ENCODE measurements around the gene ANKRD52. TPM values are rescaled to one million over a fixed set of nuclear protein-coding genes. Genes with fewer than 3 reads are reported as not detected.

The ANKRD52 gene
- total RNA-seq, 1 experiment from 2014 or later: 11.2 TPM

DNA sequence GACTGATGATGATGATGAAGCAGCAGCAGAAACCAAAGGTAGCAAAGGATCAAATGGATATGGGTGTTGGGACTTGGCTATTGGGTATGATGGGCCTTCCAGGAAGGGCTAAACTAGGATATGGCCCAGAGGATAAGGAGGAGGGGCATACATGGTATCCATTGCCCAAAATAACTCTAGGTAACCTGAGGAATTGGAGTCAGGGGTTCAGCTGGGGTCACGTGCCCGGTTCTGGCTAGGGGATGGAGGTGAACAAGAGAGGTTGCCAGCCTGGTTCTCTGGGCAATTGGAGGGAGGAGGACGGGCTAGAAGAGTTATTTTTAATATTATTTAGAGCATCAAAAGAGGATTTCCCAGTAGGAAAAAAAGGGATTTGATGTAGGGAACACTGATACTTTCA, 2.7 kb upstream of the ANKRD52 start:
- DNase-seq: no peak
- H3K36me3 ChIP-seq (replicated peaks; ENCODE audit: control insufficient read depth, insufficient read depth, low read length): peaks cover 8% of the 10 kb centered on the region

GRCh38 chr12:56260380-56260779, 2.2 kb upstream of the ANKRD52 start:
- no peak overlapping the region for H3K4me3 ChIP-seq (ENCODE audit: insufficient read depth, low read depth, low read length)

More for the DNA sequence above, 2.7 kb upstream of the ANKRD52 start:
- H3K4me3 ChIP-seq (ENCODE audit: insufficient read depth, low read depth, low read length): no peak overlapping the region
- H3K27me3 ChIP-seq (ENCODE audit: control insufficient read depth, insufficient read depth, low read length): no peaks in the 10 kb centered on the region

GRCh38 chr12:56258820-56259183, 618 bp upstream of the ANKRD52 start:
- Histone ChIP-seq H3K4me3 (ENCODE audit: insufficient read depth, low read depth, low read length) (peak overlapping the region; percentile 76), H3K36me3 (replicated peaks; ENCODE audit: control insufficient read depth, insufficient read depth, low read length) (peaks cover 26% of the 10 kb centered on the region)

More at GRCh38 chr12:56260380-56260779, 2.2 kb upstream of the ANKRD52 start:
- Histone ChIP-seq H3K27me3 (ENCODE audit: control insufficient read depth, insufficient read depth, low read length) (no peaks in the 10 kb centered on the region), H3K36me3 (replicated peaks; ENCODE audit: control insufficient read depth, insufficient read depth, low read length) (peaks cover 14% of the 10 kb centered on the region)
- no peak for DNase-seq

DNA sequence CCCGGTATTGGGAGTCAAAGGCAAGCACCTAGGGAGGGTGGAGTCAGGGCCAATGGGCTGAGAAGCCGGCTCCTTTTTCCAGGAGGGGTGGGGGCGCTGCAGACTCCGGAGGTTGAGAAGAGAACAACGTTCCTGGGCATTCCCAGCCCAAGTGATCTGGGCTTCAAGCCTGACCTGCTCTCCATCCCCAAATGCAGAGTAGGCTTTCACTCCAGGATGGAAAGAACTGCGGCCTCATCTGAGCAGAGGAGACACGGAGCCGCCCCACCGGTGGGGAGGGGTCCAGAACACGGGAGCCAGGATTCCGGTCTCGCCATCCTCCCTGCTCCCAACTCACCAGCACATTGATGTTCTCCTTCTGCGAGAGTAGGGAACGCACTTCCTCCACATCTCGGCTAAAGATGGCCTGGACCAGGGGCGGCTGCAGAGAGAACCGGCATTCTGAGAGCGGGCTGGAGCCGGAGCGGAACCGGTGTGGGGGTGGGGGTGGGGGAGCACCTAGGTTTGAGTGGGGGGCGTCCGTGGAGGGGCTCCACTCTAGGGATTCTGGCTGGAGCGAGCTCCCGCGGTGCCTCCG, 605 bp downstream of the ANKRD52 start:
- DNase-seq: peak; percentile 93
- peaks cover 38% of the 10 kb centered on the region for H3K36me3 ChIP-seq (replicated peaks; ENCODE audit: control insufficient read depth, insufficient read depth, low read length)
- H3K27me3 ChIP-seq (ENCODE audit: control insufficient read depth, insufficient read depth, low read length): no peaks in the 10 kb centered on the region
- peak overlapping the region; percentile 90 for H3K4me3 ChIP-seq (ENCODE audit: insufficient read depth, low read depth, low read length)

More at GRCh38 chr12:56258820-56259183, 618 bp upstream of the ANKRD52 start:
- no peaks in the 10 kb centered on the region for H3K27me3 ChIP-seq (ENCODE audit: control insufficient read depth, insufficient read depth, low read length)
- DNase-seq: no peak

DNA sequence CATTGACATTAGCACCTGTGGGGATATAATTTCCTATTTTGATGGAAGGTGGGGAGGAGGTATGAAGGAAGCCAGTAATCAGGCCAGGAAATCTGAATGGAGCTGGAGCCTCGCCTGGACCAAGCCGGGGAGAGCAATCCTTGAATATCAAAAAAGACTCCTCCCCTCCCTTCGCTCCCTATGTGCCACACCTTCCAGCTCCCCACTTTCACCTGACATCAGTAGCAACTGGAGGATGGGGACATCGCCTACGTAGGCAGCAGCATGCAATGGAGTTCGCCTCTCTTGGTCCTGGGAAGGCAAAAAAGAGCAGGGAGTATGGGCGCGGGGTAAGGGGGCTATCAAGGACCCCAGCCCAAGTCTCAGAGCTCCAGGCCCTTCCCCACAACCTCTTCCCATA, 1.1 kb downstream of the ANKRD52 start:
- Histone ChIP-seq H3K4me3 (ENCODE audit: insufficient read depth, low read depth, low read length) (peak overlapping the region; percentile 90), H3K36me3 (replicated peaks; ENCODE audit: control insufficient read depth, insufficient read depth, low read length) (peaks cover 42% of the 10 kb centered on the region), H3K27me3 (ENCODE audit: control insufficient read depth, insufficient read depth, low read length) (no peaks in the 10 kb centered on the region)
- DNase-seq: no peak

GRCh38 chr12:56256326-56256960, 1.7 kb downstream of the ANKRD52 start:
- DNase-seq: peak; percentile 87
- Histone ChIP-seq H3K27me3 (ENCODE audit: control insufficient read depth, insufficient read depth, low read length) (no peaks in the 10 kb centered on the region), H3K4me3 (ENCODE audit: insufficient read depth, low read depth, low read length) (no peak overlapping the region), H3K36me3 (replicated peaks; ENCODE audit: control insufficient read depth, insufficient read depth, low read length) (peaks cover 47% of the 10 kb centered on the region)

DNA sequence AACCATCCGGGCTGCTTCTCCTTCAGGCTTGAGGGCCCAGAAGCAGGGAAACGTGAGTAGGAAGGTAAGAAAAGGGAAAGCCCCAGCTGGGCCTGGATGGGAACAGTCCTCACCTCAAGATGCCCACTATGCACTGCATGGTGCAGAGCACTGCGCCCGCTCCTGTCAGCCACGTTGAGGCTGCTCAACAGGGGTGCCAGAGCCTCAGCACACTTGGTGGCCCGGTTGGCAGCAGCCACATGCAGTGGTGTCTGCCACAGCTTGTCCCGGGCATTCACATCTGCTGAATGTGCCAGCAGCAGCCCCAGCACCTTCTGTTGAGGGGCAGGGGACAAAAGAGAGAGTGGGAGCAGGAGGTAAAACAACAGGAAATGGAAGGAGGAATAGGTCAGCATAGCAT, 2.5 kb downstream of the ANKRD52 start:
- Histone ChIP-seq H3K4me3 (ENCODE audit: insufficient read depth, low read depth, low read length) (no peak overlapping the region), H3K27me3 (ENCODE audit: control insufficient read depth, insufficient read depth, low read length) (no peaks in the 10 kb centered on the region), H3K36me3 (replicated peaks; ENCODE audit: control insufficient read depth, insufficient read depth, low read length) (peaks cover 48% of the 10 kb centered on the region)
- DNase-seq: peak; percentile 13

- DNase-seq: peak; percentile 10
- H3K27me3 ChIP-seq (ENCODE audit: control insufficient read depth, insufficient read depth, low read length): no peaks in the 10 kb centered on the region
- H3K4me3 ChIP-seq (ENCODE audit: insufficient read depth, low read depth, low read length): no peak overlapping the region
- peaks cover 60% of the 10 kb centered on the region for H3K36me3 ChIP-seq (replicated peaks; ENCODE audit: control insufficient read depth, insufficient read depth, low read length)
Observed at GRCh38 chr12:56253091-56253490, 5.1 kb downstream of the ANKRD52 start.

GRCh38 chr12:56252649-56253048, 5.5 kb downstream of the ANKRD52 start:
- DNase-seq: peak; percentile 8
- Histone ChIP-seq H3K27me3 (ENCODE audit: control insufficient read depth, insufficient read depth, low read length) (no peaks in the 10 kb centered on the region), H3K36me3 (replicated peaks; ENCODE audit: control insufficient read depth, insufficient read depth, low read length) (peaks cover 64% of the 10 kb centered on the region), H3K4me3 (ENCODE audit: insufficient read depth, low read depth, low read length) (no peak overlapping the region)

DNA sequence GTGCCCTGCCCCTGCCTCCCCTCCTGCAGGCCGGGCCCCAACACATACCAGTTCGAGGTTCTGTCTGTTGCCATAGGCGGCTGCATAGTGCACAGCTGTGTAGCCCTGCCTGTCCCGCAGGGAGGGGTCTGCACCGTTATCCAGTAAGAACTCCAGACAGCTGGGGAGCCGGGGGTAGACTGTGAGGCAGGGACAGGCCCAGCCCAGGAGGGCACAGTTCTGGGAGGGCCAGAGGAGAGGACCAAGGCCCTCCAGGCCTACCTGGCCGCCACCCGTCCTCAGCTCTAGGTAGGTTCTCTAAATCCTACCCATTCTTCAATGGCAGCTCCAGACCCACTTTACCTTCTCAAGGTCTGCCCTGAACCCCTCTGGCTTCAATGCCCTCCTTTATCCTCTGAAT, 9.5 kb downstream of the ANKRD52 start:
- no peak for DNase-seq
- H3K36me3 ChIP-seq (replicated peaks; ENCODE audit: control insufficient read depth, insufficient read depth, low read length): peaks cover 61% of the 10 kb centered on the region
- no peaks in the 10 kb centered on the region for H3K27me3 ChIP-seq (ENCODE audit: control insufficient read depth, insufficient read depth, low read length)
- H3K4me3 ChIP-seq (ENCODE audit: insufficient read depth, low read depth, low read length): no peak overlapping the region

- Histone ChIP-seq H3K4me3 (ENCODE audit: insufficient read depth, low read depth, low read length) (no peak overlapping the region), H3K27me3 (ENCODE audit: control insufficient read depth, insufficient read depth, low read length) (no peaks in the 10 kb centered on the region), H3K36me3 (replicated peaks; ENCODE audit: control insufficient read depth, insufficient read depth, low read length) (peaks cover 60% of the 10 kb centered on the region)
- DNase-seq: no peak
Observed at GRCh38 chr12:56247923-56248322, 10.3 kb downstream of the ANKRD52 start.

GRCh38 chr12:56244494-56244893, 13.7 kb downstream of the ANKRD52 start:
- no peak for DNase-seq
- Histone ChIP-seq H3K4me3 (ENCODE audit: insufficient read depth, low read depth, low read length) (no peak overlapping the region), H3K36me3 (replicated peaks; ENCODE audit: control insufficient read depth, insufficient read depth, low read length) (peaks cover 48% of the 10 kb centered on the region), H3K27me3 (ENCODE audit: control insufficient read depth, insufficient read depth, low read length) (no peaks in the 10 kb centered on the region)

GRCh38 chr12:56243731-56244181, 14.4 kb downstream of the ANKRD52 start:
- no peak overlapping the region for H3K4me3 ChIP-seq (ENCODE audit: insufficient read depth, low read depth, low read length)
- no peak for DNase-seq
- no peaks in the 10 kb centered on the region for H3K27me3 ChIP-seq (ENCODE audit: control insufficient read depth, insufficient read depth, low read length)
- peaks cover 43% of the 10 kb centered on the region for H3K36me3 ChIP-seq (replicated peaks; ENCODE audit: control insufficient read depth, insufficient read depth, low read length)

DNA sequence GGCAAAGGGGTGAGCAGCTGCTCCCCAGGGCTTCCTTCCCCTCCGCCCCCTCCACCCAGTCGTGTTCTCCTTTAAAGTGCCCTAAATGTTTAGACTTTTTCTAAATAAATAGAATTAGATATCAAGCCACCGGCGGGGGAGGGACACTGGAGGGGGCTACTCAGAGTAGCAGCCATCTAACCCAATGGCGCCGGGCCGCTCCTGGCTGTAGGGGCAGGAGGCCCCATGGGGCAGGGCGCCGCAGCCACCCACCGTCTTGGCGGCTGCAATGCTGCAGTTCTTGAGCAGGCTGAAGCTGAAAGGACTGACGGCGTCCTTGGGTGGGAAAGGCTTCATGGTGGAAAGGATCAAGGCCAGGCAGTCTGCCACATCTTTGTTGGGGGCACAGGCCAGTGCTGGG, 15.2 kb downstream of the ANKRD52 start:
- peaks cover 37% of the 10 kb centered on the region for H3K36me3 ChIP-seq (replicated peaks; ENCODE audit: control insufficient read depth, insufficient read depth, low read length)
- H3K27me3 ChIP-seq (ENCODE audit: control insufficient read depth, insufficient read depth, low read length): no peaks in the 10 kb centered on the region
- DNase-seq: no peak
- H3K4me3 ChIP-seq (ENCODE audit: insufficient read depth, low read depth, low read length): no peak overlapping the region

- DNase-seq: no peak
- H3K36me3 ChIP-seq (replicated peaks; ENCODE audit: control insufficient read depth, insufficient read depth, low read length): peaks cover 29% of the 10 kb centered on the region
- H3K4me3 ChIP-seq (ENCODE audit: insufficient read depth, low read depth, low read length): no peak overlapping the region
- H3K27me3 ChIP-seq (ENCODE audit: control insufficient read depth, insufficient read depth, low read length): no peaks in the 10 kb centered on the region
Observed at GRCh38 chr12:56241424-56242303, 16.5 kb downstream of the ANKRD52 start.

Measured in H7 (cell line).